ENCODE data around the gene STAB1.

Gene STAB1, protein sequence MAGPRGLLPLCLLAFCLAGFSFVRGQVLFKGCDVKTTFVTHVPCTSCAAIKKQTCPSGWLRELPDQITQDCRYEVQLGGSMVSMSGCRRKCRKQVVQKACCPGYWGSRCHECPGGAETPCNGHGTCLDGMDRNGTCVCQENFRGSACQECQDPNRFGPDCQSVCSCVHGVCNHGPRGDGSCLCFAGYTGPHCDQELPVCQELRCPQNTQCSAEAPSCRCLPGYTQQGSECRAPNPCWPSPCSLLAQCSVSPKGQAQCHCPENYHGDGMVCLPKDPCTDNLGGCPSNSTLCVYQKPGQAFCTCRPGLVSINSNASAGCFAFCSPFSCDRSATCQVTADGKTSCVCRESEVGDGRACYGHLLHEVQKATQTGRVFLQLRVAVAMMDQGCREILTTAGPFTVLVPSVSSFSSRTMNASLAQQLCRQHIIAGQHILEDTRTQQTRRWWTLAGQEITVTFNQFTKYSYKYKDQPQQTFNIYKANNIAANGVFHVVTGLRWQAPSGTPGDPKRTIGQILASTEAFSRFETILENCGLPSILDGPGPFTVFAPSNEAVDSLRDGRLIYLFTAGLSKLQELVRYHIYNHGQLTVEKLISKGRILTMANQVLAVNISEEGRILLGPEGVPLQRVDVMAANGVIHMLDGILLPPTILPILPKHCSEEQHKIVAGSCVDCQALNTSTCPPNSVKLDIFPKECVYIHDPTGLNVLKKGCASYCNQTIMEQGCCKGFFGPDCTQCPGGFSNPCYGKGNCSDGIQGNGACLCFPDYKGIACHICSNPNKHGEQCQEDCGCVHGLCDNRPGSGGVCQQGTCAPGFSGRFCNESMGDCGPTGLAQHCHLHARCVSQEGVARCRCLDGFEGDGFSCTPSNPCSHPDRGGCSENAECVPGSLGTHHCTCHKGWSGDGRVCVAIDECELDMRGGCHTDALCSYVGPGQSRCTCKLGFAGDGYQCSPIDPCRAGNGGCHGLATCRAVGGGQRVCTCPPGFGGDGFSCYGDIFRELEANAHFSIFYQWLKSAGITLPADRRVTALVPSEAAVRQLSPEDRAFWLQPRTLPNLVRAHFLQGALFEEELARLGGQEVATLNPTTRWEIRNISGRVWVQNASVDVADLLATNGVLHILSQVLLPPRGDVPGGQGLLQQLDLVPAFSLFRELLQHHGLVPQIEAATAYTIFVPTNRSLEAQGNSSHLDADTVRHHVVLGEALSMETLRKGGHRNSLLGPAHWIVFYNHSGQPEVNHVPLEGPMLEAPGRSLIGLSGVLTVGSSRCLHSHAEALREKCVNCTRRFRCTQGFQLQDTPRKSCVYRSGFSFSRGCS (N-terminal part only)

DNA sequence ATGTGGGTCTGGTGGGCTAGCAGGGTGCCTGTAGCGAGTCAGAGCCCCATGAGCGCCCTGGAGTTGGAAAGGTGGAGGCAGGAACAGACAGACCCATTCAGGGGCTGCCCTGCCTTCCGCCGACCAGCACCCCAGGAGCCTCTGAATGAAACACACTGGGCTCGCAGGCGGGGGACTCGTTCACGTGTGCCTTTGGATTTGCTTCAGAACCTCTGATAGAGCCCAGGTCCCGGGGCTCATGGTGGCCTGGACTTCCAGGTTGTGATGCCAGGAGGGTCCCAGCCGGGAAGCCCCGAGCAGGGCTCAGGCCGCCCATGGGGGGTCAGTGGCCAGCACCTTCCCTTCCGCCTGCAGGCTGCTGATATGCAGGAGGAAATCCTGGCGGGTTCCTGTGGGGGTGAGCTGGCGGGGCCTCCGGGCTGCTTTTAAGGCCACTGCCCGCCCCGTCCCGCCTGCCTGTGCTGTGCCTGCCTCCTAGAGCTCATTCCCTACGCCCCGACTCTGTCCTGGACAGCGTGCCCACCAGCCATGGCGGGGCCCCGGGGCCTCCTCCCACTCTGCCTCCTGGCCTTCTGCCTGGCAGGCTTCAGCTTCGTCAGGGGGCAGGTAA is at the start of gene STAB1:
TSS of gene STAB1 (plus strand) at position 453 of the 610 bp plus-strand sequence. CDS start at position 529, 76 bp downstream.
- H3K4me1 ChIP-seq (ENCODE audit: control insufficient read depth, insufficient read depth, low read length) = no peaks in the 10 kb centered on the region
- H3K9ac ChIP-seq (ENCODE audit: low read depth, low read length) = no peak within 1 kb of the TSS
- no peaks in the 10 kb centered on the region for H3K27me3 ChIP-seq (ENCODE audit: control insufficient read depth, insufficient read depth, low read length)
- no peak within 1 kb of the TSS for H3K4me3 ChIP-seq (ENCODE audit: low read depth, low read length)
- H3K27ac ChIP-seq (ENCODE audit: low read depth, low read length) = no peak within 1 kb of the TSS
- H3K36me3 ChIP-seq (ENCODE audit: control insufficient read depth, insufficient read depth, low read length) = peaks cover 29% of the 10 kb centered on the region
- H3K9me3 ChIP-seq (ENCODE audit: control insufficient read depth, insufficient read depth, low read length) = no peaks in the 10 kb centered on the region

DNA sequence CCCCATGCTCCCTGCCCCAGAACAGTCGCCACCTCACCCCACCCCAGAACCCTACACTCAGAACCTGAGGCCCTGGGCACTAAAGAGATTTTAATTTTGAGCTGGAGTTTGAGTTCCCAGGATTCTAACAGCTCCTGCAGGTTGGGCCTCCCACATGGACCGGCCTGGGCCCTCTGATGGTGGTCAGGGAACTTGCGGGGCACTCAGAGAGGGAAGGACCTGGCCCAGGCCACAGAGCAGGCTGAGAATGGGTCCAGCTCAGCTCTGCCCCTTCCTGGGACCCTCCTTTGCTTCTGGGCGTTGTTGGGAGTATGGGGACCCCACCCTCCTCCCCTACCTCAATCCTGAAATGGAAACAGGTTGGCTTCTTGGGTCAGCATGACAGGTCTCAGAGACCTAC is 49.1 kb upstream of the STAB1 start:
- peaks cover 14% of the 10 kb centered on the region for H3K4me1 ChIP-seq (ENCODE audit: control insufficient read depth, insufficient read depth, low read length)
- no peaks in the 10 kb centered on the region for H3K27me3 ChIP-seq (ENCODE audit: control insufficient read depth, insufficient read depth, low read length)
- H3K9me3 ChIP-seq (ENCODE audit: control insufficient read depth, insufficient read depth, low read length) = no peaks in the 10 kb centered on the region
- no peak overlapping the region for H3K27ac ChIP-seq (ENCODE audit: low read depth, low read length)
- no peak overlapping the region for H3K9ac ChIP-seq (ENCODE audit: low read depth, low read length)
- H3K36me3 ChIP-seq (ENCODE audit: control insufficient read depth, insufficient read depth, low read length) = no peaks in the 10 kb centered on the region
- no peak overlapping the region for H3K4me3 ChIP-seq (ENCODE audit: low read depth, low read length)

DNA sequence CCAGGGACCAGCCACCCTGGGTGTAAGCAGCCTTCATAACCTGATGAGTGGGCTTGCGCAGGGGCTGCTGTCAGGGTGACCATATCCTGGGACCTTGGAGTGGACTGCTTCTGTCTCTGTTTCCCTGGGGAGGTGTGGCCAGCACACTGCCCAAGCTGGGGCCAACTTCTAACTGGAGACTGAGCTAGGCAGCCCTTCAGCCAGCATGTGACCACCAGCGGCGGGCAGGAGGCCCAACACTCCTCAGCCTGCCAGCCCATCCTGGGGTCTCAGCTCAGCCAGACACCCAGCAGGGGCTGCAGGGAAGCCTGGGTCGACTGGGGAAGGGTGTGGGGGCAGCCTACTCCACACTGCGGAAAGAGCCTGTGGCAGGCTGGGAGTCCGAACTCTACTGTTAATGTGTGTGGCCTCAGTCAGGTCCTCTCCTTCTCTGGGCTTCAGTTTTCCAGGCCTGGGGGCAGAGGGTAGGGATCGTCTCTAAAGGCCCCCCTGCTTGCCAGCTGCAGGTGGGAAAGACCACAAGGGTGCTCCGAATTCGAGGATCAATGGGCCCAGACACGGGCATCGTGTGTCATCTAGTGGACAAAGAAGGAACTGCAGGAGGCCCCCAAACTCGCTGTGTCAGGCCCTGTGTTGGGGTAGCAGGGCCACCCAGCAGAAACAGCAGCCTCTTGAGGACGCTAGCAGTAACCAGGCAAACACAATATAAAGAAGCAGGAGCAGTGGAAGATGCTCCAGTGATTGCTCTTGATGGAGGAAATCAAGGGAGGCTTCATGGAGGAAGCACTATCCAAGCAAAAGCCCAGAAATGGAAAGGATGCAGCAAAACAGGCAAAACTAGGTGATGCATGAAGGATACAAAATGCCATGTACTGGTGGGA is 48.3 kb upstream of the STAB1 start:
- no peaks in the 10 kb centered on the region for H3K27me3 ChIP-seq (ENCODE audit: control insufficient read depth, insufficient read depth, low read length)
- H3K27ac ChIP-seq (ENCODE audit: low read depth, low read length) = no peak overlapping the region
- H3K9me3 ChIP-seq (ENCODE audit: control insufficient read depth, insufficient read depth, low read length) = no peaks in the 10 kb centered on the region
- no peak overlapping the region for H3K9ac ChIP-seq (ENCODE audit: low read depth, low read length)
- no peaks in the 10 kb centered on the region for H3K36me3 ChIP-seq (ENCODE audit: control insufficient read depth, insufficient read depth, low read length)
- H3K4me3 ChIP-seq (ENCODE audit: low read depth, low read length) = no peak overlapping the region
- H3K4me1 ChIP-seq (ENCODE audit: control insufficient read depth, insufficient read depth, low read length) = peaks cover 14% of the 10 kb centered on the region

DNA sequence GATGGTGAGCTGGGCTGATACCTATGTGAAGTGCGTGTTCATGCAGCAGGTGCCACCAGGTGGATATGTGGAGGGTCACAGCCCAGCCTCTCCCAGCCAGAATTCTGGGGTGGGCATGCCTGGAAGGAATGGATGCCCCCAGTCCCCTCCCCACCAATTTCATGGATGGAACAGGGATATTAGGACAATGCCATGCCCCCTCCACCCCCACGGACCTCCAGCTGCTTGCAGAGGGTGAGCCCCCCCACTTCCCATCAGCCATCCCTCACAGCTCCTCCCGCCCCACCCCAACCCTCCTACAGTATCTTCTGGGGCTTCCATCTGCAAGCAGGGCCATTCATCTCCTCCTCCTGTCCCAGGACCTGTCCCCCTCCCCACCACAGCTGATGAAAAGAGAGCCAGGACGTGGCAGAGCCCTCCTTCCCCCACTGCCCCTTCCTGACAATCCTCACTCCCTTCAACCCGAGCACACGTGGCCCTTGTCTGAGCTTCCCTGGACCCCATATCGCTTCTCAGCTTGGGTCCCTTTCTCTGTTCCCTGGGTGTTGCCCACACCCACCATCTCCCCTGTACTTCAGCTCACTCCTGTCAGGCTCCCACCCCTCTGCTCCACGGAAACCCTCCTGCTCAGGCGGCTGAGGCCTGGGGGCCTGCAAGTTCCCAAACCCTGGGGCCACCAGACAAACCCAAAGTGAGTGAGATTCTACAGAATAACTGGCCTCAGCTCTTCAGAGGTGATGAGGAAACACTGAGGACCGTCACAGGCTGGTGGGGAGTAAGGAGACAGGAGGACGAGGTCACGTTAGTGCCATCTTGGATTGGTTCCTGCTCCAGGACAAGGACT is 47.4 kb upstream of the STAB1 start:
- Histone ChIP-seq H3K27ac (ENCODE audit: low read depth, low read length) (no peak overlapping the region), H3K36me3 (ENCODE audit: control insufficient read depth, insufficient read depth, low read length) (no peaks in the 10 kb centered on the region), H3K9ac (ENCODE audit: low read depth, low read length) (no peak overlapping the region), H3K4me3 (ENCODE audit: low read depth, low read length) (no peak overlapping the region), H3K27me3 (ENCODE audit: control insufficient read depth, insufficient read depth, low read length) (no peaks in the 10 kb centered on the region), H3K9me3 (ENCODE audit: control insufficient read depth, insufficient read depth, low read length) (no peaks in the 10 kb centered on the region), H3K4me1 (ENCODE audit: control insufficient read depth, insufficient read depth, low read length) (peaks cover 14% of the 10 kb centered on the region)

DNA sequence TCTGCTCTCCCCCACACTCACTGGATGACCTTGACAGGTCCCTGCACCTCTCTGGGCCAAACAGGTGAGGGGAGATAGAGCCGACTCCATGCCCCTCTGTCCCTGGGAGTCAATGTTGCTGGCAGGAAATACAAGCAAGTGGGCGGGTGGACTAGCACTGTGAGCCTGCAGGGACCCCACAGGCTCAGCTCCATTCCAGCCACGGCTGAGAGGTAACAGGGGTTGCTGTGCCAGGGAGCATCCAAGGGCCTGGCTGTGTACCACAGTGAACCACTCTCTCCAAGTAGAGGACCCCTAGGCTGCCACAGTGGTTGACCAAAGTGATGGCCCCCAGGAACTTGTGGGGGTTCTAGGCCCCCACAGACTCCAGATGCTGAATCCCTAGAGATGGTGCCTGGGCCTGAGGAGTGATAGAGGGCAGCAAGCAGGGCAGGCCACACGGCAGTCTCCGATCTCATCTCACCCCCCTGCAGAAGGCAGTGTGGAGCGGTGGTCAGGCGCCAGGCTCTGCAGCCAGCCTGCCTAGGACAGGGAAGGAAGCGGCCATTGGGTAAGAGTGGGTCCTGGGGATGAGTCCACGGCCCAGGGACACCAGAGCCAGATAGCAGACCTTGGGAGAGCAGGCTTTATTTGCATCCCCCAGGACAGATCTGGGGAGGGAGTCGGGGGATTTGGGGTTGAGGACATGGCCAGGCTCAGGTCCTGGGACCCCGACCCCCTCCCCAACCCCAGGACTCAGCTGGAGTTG is 44.5 kb upstream of the STAB1 start:
- Histone ChIP-seq H3K9me3 (ENCODE audit: control insufficient read depth, insufficient read depth, low read length) (no peaks in the 10 kb centered on the region), H3K4me3 (ENCODE audit: low read depth, low read length) (no peak overlapping the region), H3K27me3 (ENCODE audit: control insufficient read depth, insufficient read depth, low read length) (no peaks in the 10 kb centered on the region), H3K27ac (ENCODE audit: low read depth, low read length) (no peak overlapping the region), H3K9ac (ENCODE audit: low read depth, low read length) (no peak overlapping the region), H3K36me3 (ENCODE audit: control insufficient read depth, insufficient read depth, low read length) (no peaks in the 10 kb centered on the region), H3K4me1 (ENCODE audit: control insufficient read depth, insufficient read depth, low read length) (peaks cover 20% of the 10 kb centered on the region)

DNA sequence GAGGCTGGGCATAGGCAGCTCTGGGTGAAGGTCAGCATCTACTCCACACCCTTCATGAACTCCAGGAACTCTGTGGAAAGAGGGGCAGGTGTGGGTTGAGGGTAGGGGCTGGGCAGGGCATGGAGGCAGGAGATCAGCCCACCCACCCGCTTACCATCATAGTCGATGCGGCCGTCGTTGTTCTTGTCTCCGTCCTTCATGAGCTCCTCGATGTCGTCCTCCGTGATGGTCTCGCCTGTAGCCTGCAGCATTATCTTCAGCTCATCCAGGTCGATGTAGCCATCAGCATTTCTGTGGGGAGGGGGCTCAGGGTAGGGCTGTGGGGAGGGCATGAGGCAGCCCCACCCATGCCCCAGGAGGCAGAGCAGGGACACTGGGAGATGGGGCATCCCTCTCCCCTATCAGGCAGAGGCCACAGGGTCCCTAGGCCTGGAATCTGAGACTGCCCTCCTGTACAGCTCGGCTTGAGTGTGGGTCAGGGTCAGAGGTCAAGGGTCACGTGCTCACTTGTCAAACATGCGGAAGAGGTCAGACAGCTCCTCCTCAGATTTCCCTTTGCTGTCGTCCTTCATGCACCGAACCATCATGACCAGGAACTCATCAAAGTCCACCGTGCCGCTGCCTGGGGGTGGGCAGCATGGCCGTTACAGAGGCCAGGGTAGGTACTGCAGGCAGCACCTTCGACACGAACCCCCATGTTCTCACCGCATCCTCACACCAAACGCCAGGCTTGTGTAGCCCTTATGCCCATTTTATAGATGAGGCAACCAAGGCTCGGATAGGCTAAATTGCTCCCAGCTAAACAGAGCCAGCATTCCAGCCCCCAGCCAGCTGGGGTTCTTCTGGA is 43.7 kb upstream of the STAB1 start:
- no peaks in the 10 kb centered on the region for H3K27me3 ChIP-seq (ENCODE audit: control insufficient read depth, insufficient read depth, low read length)
- no peaks in the 10 kb centered on the region for H3K9me3 ChIP-seq (ENCODE audit: control insufficient read depth, insufficient read depth, low read length)
- H3K4me1 ChIP-seq (ENCODE audit: control insufficient read depth, insufficient read depth, low read length) = peaks cover 21% of the 10 kb centered on the region
- no peak overlapping the region for H3K9ac ChIP-seq (ENCODE audit: low read depth, low read length)
- no peaks in the 10 kb centered on the region for H3K36me3 ChIP-seq (ENCODE audit: control insufficient read depth, insufficient read depth, low read length)
- H3K4me3 ChIP-seq (ENCODE audit: low read depth, low read length) = no peak overlapping the region
- H3K27ac ChIP-seq (ENCODE audit: low read depth, low read length) = no peak overlapping the region

DNA sequence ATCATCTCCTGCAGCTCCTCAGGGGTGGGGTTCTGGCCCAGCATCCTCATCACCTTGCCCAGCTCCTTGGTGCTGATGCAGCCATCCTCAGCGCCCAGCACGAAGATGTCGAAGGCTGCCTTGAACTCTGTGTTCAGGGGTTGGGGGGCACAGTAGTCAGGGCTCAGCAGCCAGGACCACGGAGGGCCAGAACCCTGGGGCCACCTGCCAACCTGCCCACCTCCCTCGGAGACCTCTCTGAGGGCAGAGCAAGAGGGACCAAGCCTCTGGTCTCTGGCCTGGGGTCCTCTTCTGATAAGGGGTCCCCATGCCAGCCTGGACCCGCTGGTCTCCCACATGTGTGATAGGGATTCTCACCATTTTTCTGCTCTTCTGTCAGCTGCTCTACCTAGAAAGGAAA is 43.0 kb upstream of the STAB1 start:
- Histone ChIP-seq H3K27me3 (ENCODE audit: control insufficient read depth, insufficient read depth, low read length) (no peaks in the 10 kb centered on the region), H3K36me3 (ENCODE audit: control insufficient read depth, insufficient read depth, low read length) (0 out of 2 replicates have a peak, but pooled peaks cover 2% of the 10 kb centered on the region), H3K9ac (ENCODE audit: low read depth, low read length) (no peak overlapping the region), H3K27ac (ENCODE audit: low read depth, low read length) (peak overlapping the region; percentile 17), H3K4me1 (ENCODE audit: control insufficient read depth, insufficient read depth, low read length) (peaks cover 23% of the 10 kb centered on the region), H3K9me3 (ENCODE audit: control insufficient read depth, insufficient read depth, low read length) (no peaks in the 10 kb centered on the region), H3K4me3 (ENCODE audit: low read depth, low read length) (no peak overlapping the region)

DNA sequence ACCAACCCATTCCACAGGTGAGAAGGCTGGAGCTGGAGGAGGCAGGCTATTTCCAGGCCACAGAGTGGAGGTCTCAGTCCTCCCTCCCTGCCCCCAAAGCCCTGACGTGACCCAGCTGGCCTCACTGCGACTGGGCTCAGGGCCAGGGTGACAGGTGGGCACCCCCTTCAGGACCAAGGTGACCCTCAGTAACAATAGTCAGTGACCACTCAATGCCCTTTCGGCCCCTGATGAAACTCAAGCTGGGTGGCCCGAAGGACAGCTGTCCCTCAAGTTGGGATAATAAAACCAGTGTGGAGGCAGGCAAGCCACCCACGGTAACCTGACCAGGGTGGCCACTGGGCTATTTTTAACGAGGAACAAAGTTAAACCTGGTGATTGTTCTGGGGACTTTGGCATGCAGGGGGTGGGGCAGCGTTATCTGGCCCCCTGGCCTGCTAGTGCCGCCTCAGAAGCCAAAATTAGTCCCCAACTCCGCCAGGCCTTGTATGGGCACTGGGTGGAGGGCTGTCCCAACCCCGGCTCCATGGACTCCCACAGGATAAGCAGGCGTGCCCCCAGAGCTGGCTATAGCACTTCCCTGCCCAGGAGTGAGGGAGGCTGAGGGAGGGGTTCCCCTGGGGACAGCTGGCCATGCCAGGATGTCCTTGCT is 42.4 kb upstream of the STAB1 start:
- Histone ChIP-seq H3K36me3 (ENCODE audit: control insufficient read depth, insufficient read depth, low read length) (peaks cover 7% of the 10 kb centered on the region), H3K27ac (ENCODE audit: low read depth, low read length) (peak overlapping the region; percentile 17), H3K9me3 (ENCODE audit: control insufficient read depth, insufficient read depth, low read length) (no peaks in the 10 kb centered on the region), H3K4me1 (ENCODE audit: control insufficient read depth, insufficient read depth, low read length) (peaks cover 25% of the 10 kb centered on the region), H3K27me3 (ENCODE audit: control insufficient read depth, insufficient read depth, low read length) (no peaks in the 10 kb centered on the region), H3K4me3 (ENCODE audit: low read depth, low read length) (no peak overlapping the region), H3K9ac (ENCODE audit: low read depth, low read length) (no peak overlapping the region)
